Esophagus mucosa (tissue), 1 donor: Measurements from ENCODE around the gene CYSLTR1. TPM values are rescaled to one million over a fixed set of nuclear protein-coding genes. Genes with fewer than 3 reads are reported as not detected.
"Not testable (repeated sequence)": the region's sequence is repeated elsewhere in the genome, so short reads cannot be mapped to it uniquely, and the experiment has no call there.

Experiments
- ATAC-seq: fragments of 200-7000 bp; cut with Tn5 transposase; one replicate; pipeline ENCODE4 v1.9.1; 2020
- total RNA-seq: library from RNA; stranded (reverse); gene quantifications from one replicate; pipeline ENCODE4 v1.2.4, GENCODE V29; 2023
- donor health status: DM: yes; HTN: yes; CAD: no.

CYSLTR1 gene, protein sequence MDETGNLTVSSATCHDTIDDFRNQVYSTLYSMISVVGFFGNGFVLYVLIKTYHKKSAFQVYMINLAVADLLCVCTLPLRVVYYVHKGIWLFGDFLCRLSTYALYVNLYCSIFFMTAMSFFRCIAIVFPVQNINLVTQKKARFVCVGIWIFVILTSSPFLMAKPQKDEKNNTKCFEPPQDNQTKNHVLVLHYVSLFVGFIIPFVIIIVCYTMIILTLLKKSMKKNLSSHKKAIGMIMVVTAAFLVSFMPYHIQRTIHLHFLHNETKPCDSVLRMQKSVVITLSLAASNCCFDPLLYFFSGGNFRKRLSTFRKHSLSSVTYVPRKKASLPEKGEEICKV
- total RNA-seq: 0.52 TPM

GRCh38 chrX:78327370-78328086 is at the start of gene CYSLTR1:
Gene CYSLTR1 (minus strand): TSS chrX:78327611. CDS start chrX:78273746, 53,865 bp downstream.
- no peak for ATAC-seq

DNA sequence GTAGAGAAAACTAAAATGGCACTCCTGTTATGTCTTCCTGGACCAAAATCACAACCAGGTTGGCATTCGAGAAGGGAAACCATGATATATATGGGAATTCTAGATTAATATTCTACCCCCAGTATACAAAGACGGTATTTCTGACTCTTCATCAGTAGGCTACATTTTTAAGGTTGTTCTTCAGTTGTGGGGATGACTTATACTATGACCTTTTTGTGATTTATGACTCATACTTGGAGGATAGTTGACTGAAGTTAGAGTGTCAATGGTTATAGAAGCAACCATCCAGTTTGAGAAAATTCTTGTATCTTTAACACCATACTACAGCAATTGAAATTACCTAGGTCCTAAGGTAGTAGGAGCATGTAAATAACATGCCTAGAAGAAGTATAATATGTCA is 49.8 kb upstream of the CYSLTR1 start:
- no peak for ATAC-seq

DNA sequence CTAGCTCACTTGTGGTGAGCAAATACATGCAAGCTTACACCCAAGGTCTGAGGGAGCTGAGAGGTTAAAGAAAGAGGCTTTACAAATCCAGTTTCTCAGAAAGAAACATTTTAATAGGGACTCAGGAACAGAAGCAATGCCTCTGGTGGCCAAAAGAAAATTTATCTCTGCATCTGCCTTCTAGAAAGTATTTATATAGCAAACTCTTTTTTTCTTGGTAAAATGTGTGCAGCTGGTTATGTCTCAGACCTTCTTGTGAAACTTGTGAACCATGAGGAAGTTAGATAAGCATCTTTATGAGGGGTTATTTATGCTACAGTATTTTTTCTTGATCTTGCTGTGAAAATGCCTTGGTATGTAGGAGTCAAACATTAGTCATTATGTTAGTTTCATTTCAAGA is 48.5 kb upstream of the CYSLTR1 start:
- no peak for ATAC-seq

DNA sequence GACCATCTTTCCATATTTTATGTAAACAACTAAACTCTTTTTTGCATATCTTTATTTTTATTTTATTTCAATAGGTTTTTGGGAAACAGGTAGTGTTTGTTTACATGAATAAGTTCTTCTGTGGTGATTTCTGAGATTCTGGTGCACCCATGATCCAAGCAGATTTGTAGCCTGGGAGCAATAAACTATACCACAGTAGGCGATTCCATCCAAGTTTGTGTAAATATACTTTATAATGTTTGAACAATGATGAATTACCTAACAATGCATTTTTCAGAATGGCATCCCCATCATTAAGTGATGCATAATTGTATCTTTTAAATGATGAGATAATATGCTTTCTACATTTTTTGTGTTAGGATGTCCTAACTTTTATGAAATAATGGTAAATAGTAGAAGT is 39.2 kb upstream of the CYSLTR1 start:
- no peak for ATAC-seq

- peak; percentile 100 for ATAC-seq
Measured at GRCh38 chrX:78357342-78358055, 30.1 kb upstream of the CYSLTR1 start.

GRCh38 chrX:78333521-78333920 is 6.1 kb upstream of the CYSLTR1 start:
- ATAC-seq: no peak

DNA sequence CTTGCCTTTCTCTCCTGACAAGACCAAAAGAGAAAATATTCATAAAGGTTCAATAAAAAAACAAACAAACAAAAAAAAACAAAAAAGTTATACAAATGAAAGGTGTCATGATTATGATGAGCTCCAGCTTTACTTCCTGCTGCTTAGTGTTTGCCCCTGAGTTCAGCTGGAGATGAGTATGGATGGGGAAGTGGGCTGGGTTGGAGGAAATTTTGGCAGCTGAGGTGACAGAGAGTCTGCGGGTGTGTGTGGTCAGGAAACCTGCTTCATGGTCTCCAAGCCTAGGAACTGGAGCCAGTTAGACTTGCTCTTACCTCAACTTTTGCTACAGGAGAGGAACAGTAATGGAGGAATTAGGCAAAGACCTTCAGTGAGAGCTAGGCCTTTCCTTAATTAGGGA is 4.3 kb upstream of the CYSLTR1 start:
- no peak for ATAC-seq

DNA sequence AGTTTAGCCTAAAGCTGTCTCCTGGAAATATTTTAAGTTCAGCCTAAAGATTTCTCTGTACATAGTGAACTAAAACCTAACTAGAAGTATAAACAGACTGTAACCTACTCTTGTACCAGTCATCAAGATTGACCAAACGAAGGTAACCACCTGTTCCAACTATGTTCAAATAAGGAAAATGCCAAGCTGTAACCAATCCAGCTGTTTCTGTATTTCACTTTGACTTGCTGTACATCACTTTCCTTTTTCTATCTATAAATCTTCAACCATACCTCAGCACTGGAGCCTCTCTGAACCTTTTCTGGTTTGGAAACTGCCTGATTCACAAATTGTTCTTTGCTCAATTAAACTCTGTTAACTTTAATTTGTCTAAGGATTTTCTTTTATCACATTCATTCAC is 3.1 kb upstream of the CYSLTR1 start:
- no peak for ATAC-seq

DNA sequence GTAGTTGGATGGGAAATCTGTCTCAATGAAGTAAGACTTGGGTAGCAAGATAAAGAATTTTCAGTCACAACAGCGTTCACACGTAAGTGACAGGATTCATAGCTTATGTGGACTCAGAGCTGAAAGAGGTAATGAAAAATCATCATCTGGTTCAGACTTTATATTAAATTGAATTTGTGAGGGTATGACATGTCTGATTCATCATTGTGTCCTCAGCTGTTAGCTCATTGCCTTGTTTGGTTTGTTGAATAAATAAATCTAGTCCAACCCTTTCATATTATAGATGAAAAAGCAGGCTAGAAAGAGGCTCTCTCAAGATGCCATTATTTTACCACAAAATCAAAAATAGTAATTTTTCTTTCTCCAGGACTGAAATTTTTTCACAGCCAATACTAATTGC is 2.7 kb upstream of the CYSLTR1 start:
- ATAC-seq: no peak

- ATAC-seq: no peak
Measured at GRCh38 chrX:78329486-78329885, 2.1 kb upstream of the CYSLTR1 start.

DNA sequence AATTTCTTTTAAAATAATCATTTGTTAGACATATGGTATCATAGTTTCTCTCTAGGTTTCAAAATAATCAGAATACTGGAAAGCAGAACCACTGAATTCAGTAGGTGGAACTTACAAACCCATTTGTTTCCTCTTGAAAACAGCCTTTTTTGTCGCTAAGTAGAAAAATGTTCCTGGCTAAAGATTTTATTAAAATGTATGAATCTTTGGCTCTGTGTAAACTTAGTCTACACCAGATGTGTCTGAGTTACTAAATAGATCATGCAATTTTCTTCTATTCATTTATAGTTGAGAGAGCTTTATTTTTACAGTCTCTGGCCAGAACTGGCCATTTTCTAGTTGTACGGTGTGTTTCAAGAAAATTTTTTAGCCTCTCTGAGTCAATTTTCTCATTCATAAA is 1.0 kb downstream of the CYSLTR1 start:
- no peak for ATAC-seq

- ATAC-seq: no peak
Measured at GRCh38 chrX:78322863-78323262, 4.5 kb downstream of the CYSLTR1 start.

GRCh38 chrX:78321809-78322208 is 5.6 kb downstream of the CYSLTR1 start:
- ATAC-seq: peak; percentile 68

GRCh38 chrX:78316265-78316664 is 11.1 kb downstream of the CYSLTR1 start:
- ATAC-seq: no peak

DNA sequence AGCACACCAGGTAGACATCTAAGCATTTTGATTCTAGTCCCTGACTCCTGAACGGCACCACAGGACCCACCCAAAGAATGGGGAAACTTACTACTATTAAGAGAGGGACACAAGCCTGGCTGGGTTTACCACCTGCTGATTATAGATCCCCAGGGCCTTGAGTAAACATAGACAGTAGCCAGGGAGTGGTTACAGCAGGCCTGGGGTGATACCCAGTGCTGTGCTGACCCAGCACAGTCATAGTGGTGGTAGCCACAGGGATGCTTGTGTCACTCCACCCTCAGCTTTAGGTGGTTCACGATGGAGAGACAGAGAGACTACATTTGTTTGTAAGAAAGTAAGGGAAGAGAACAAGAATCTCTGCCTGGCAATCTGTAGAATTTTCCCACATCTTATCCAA is 11.7 kb downstream of the CYSLTR1 start:
- ATAC-seq: no peak

DNA sequence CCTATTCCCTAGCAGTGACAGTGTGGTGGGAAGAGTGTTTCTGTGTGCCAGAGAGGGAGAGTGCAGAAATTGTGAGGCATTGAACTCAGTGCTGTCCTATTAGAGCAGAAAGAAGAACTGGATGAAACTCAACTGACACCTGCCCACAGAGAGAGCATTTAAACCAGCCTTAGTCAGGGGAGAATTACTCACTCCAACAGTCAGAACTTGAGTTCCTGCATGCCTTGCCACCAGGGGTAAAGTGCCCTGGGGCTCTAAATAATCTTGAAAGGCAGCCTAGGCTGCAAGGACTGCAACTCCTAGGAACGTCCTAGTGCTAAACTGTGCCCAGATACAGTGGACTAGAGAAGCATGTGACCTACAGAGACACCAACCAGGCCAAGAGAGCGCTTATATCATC is 12.8 kb downstream of the CYSLTR1 start:
- peak; percentile 80 for ATAC-seq

GRCh38 chrX:78313526-78313925 is 13.9 kb downstream of the CYSLTR1 start:
- no peak for ATAC-seq

GRCh38 chrX:78307665-78308064 is 19.7 kb downstream of the CYSLTR1 start:
- no peak for ATAC-seq

DNA sequence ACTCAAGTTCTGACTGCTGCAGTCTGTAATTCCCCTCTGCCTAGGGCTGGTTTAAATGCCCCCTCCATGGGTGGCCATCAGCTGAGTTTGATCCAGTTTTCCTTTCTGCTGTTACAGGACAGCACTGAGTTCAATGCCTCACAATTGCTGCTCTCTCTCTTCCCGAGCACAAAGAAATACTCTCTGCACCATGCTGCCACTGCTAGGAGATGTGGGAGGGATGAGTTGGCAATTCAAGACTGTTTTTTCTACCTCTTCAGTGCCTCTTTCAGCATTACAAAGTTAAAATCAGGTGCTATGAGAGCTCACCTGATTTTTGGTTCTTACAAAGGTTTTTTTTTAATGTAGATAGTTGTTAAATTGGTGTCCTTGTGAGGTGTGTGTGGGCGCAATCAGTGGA is 24.3 kb downstream of the CYSLTR1 start:
- no peak for ATAC-seq

- not testable (repeated sequence) for ATAC-seq
Measured at GRCh38 chrX:78300933-78301332, 26.5 kb downstream of the CYSLTR1 start.

DNA sequence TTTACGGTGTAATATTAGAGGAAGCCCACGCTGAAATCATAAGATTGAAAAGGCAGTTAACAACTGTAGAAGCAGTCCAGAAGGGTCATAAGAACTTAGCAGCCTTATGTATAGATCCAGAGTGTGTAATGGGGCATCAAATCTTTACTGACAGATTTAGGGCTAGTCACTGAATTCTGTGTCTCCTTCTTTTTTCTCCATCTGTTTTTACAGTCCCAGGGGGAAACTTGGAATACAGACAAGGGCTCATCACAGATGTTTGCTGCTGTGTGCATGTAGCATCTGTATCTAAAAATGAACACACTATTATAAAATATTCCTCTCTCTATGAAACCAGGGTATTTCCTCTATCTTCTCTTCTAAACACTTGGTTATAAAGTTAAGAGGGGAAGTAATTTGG is 43.9 kb downstream of the CYSLTR1 start:
- ATAC-seq: no peak

DNA sequence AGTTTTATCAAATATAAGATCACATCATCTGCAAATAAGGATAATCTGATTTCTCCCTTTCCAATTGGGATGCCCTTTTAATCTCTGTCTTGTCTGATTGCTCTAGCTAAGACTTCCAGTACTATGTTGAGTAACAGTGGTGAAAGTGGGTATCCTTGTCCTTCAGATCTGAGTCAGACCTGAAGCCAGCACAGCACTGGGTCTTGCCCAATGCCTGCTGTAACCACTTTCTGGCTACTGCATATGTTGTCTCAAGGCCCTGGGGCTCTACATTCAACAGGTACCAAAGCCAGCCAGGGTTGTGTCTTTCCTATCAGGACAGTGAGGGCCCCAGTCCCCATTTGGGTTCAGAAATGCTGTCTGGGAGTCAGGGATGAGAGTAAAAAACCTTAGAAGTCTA is 90.3 kb downstream of the CYSLTR1 start:
- ATAC-seq: no peak

GRCh38 chrX:78226047-78226446 is 101.4 kb downstream of the CYSLTR1 start:
- ATAC-seq: not testable (repeated sequence)
